AG10803 (cell line): Measurements from ENCODE around the gene METAP1D.

Experiments used
- DNase-seq: peaks from one replicate; pipeline ENCODE4 v3.0.0; 2010; ENCODE audit warnings: low read depth
- H3K4me3 ChIP-seq: 2 replicates; pipeline ENCODE4 v1.5.1; 2011; ENCODE audit warnings: mild to moderate bottlenecking, low read length, control low read depth
- TF ChIP-seq, protein P1 (sequence below): conservative IDR thresholded peaks from 2 replicates; pipeline ENCODE4 v1.5.1; 2011; ENCODE audit warnings: mild to moderate bottlenecking, low read length, control low read depth, inconsistent platforms

METAP1D gene

DNA sequence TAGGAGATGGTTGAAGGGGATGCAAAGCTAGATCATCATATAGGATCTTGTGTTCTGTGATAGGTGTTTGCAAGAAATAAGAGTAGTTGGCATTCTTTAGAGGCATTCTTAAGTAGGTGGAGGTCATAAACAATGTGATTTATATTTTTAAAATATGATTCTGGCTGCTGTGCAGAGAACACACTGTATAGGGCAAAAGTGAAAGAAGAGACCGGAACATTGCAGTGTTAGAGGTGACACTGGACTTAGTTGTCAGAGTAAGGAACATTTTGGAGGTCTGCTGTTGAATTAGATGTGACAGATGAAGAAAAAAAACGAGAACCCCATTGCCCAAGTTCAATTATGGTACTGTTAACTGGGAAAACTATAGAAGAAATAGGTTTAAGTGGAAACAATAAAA, 39.8 kb upstream of the METAP1D start:
- no peak overlapping the region for H3K4me3 ChIP-seq
- TF ChIP-seq, protein P1, sequence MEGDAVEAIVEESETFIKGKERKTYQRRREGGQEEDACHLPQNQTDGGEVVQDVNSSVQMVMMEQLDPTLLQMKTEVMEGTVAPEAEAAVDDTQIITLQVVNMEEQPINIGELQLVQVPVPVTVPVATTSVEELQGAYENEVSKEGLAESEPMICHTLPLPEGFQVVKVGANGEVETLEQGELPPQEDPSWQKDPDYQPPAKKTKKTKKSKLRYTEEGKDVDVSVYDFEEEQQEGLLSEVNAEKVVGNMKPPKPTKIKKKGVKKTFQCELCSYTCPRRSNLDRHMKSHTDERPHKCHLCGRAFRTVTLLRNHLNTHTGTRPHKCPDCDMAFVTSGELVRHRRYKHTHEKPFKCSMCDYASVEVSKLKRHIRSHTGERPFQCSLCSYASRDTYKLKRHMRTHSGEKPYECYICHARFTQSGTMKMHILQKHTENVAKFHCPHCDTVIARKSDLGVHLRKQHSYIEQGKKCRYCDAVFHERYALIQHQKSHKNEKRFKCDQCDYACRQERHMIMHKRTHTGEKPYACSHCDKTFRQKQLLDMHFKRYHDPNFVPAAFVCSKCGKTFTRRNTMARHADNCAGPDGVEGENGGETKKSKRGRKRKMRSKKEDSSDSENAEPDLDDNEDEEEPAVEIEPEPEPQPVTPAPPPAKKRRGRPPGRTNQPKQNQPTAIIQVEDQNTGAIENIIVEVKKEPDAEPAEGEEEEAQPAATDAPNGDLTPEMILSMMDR = no peak
- DNase-seq = no peak

DNA sequence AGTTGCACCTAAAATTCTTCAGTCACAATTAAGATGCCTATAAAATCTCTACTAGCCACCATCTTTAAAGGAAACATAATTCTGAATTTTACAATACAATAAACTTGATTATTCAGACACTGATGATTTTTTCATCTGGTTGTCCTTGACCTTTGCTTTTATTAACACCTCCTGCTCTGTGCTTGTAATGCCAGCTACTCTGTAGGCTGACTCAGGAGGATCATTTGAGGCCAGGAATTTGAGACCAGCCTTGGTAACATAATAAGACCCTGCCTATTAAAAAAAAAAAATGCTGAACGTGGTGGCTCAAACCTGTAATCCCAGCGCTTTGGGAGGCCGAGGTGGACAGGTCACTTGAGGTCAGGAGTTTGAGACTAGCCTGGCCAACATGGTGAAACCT, 39.2 kb upstream of the METAP1D start:
- H3K4me3 ChIP-seq = no peak overlapping the region
- DNase-seq = no peak
- TF ChIP-seq, protein P1 = no peak

DNA sequence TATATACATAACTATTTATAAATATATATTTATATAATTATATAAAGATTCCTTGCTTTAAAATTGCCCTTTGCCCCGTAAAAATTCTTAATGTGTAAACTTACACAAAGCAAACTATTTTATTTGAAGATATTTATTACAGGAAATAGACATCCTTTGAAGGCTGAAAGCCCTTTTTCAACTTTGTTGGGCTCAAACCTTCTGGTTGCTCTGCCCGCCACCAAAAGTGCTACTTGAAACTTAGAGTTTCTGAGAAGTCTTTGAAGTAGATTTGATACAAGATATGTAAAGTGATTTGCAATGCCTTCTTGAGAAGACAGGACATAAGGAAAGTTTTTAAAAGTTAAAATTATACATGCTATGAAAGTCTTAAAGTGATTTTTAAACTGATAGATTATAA, 36.6 kb upstream of the METAP1D start:
- TF ChIP-seq, protein P1 = no peak
- DNase-seq = no peak
- no peak overlapping the region for H3K4me3 ChIP-seq

DNA sequence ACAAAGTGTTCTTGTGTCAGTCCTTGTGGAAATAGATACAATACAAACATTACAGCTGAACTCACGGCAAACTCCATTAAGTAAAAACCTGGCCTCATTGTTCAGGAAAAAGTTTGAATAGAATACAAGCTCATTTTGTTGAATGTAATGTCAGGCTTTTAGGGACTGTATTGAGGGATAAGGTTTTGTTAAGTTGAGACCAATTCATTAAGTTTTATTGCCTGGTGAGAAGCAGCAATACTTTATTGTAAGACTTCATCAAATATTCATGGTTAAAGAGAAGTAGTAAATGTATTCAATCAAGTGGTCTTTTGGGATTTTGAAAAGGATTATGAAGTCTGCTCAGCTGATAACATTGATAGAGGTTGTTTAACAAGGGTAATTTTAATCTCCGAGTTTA, 35.4 kb upstream of the METAP1D start:
- H3K4me3 ChIP-seq = no peak overlapping the region
- DNase-seq = no peak
- TF ChIP-seq, protein P1 = no peak

DNA sequence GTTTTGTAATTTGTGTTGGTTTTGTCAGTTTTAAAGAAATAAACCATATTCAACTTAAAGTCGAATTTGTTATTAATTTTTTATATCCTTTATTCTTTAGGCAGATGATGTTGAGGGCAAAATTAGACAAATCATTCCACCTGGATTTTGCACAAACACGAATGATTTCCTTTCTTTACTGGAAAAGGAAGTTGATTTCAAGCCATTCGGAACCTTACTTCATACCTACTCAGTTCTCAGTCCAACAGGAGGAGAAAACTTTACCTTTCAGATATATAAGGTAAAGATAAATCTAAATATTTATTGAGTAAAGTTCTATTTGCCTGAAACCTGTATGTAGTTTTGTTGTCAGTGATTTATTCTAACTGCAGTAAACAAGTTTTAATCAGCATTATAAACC, 34.5 kb upstream of the METAP1D start:
- no peak for DNase-seq
- TF ChIP-seq, protein P1 = no peak

DNA sequence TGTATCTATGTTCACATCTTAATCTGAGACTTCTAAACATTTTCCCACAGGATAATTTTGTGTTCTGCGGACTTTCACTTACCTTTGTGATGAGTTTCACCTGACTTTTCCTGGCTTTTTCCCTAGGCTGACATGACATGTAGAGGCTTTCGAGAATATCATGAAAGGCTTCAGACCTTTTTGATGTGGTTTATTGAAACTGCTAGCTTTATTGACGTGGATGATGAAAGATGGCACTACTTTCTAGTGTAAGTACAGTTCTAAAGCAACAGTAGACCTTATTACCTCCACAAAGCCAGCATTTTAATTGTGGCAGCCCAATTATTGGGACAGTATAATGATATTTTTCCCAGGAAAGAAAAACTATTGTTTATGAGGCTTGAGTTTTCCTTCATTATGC, 34.1 kb upstream of the METAP1D start:
- H3K4me3 ChIP-seq = no peak overlapping the region
- TF ChIP-seq, protein P1 = no peak
- no peak for DNase-seq

More for the DNA sequence above, 34.5 kb upstream of the METAP1D start:
- H3K4me3 ChIP-seq = no peak overlapping the region

DNA sequence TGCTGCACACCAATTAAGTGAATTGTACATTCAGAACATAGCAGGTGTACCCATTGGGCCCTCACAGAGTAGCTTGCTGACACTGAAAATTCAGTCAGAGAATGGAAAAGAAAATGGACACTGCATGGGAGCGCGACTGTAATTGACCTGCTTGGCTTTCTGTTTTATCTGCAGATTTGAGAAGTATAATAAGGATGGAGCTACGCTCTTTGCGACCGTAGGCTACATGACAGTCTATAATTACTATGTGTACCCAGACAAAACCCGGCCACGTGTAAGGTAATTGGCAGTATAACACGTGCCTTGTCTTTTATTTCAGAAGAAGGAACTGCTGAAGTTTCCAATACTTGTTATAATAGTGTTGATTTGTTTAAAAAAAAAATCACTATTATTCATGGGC, 33.5 kb upstream of the METAP1D start:
- H3K4me3 ChIP-seq = no peak overlapping the region
- TF ChIP-seq, protein P1 = no peak
- DNase-seq = no peak
